ENCODE measurements around the gene TPM3.
A peak's percentile ranks its signal among the peaks of the same experiment; 100 is the strongest.

Gene TPM3

GRCh38 chr1:154205778-154206177 lies 13.9 kb upstream of the TPM3 start:
- DNase-seq, result peak; percentile 20

- no peak for DNase-seq
Observed at GRCh38 chr1:154199563-154199879, 7.6 kb upstream of the TPM3 start.

DNA sequence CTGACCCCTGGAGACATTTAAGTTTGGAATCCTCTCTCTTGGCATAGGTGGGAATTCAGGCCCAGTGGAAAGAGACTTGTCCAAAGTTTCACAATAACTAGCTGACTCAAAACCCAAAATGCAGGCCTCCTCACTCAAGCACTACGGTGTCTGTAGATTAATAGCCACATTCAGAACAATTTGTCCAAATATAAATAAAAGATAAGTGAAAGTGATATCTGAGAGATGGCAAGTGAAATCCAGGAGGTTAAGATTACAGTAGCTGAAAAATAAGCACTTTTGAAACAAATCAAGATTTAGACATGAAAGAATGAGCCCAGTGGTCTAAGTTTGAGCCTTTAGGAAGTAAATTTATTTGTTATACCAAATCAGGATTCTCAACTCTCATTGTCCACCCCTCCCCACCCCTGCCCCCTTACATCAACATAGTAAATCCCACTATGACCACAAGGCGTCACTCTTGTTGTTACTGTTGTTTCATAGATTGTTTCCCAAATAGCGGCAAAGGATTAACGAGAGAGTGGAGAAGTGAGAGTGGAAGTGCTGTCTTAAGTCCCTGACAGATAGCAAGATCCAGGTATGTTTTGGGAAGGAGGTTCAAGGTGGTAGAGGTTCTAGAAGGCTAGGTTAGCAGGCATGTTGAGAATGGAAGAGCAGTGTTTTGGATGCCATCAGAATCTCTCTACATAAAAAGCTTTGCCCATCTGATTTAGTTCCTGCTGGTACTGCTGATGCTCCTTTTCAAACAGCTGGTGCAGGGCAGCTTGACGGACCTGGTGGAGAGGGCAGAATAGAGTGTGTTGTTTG lies 7.1 kb upstream of the TPM3 start:
- peak; percentile 52 for DNase-seq

- DNase-seq, result no peak
Observed at GRCh38 chr1:154193821-154194220, 1.9 kb upstream of the TPM3 start.

- DNase-seq, result no peak
Observed at GRCh38 chr1:154192476-154192875, 576 bp upstream of the TPM3 start.

DNA sequence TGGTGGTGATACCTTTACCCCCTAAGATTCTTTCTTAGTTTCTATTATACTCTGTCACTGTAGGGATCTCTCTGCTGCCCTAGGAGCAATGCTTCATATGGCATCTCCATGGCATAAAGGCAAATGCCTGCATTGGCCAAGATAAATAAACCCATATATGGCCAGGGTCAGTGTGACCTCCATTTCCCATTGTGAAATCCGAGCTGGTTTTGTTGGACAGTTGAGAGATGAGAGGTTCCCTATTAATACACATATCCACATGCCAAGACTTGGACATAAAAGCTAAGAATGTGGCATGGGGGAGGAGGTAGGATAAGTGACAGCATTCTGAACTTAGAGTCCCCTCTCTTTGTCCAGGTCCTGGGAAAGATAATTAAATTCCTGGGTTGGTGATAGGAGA lies 1.4 kb downstream of the TPM3 start:
- no peak for DNase-seq

GRCh38 chr1:154186852-154187501 lies 4.9 kb downstream of the TPM3 start:
- no peak for DNase-seq

DNA sequence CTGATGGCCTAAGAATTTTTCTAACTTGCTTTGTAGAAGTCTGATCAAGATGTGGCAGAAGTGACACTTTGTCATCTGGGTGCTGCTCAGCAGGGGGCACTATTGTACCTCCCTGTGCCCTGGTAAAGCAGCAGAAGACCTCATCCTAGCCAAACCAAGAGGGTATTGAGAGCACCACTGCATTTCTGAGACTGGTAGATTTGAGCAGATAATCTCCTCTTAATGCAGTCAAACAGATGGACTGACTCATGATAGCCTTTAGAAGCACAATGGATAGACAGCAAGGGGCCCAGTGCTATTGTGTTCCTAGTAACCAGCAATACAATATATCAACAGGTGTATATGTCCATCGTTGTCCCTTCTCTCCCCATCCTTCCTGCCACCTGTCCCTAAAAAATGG lies 5.7 kb downstream of the TPM3 start:
- peak; percentile 76 for DNase-seq

DNA sequence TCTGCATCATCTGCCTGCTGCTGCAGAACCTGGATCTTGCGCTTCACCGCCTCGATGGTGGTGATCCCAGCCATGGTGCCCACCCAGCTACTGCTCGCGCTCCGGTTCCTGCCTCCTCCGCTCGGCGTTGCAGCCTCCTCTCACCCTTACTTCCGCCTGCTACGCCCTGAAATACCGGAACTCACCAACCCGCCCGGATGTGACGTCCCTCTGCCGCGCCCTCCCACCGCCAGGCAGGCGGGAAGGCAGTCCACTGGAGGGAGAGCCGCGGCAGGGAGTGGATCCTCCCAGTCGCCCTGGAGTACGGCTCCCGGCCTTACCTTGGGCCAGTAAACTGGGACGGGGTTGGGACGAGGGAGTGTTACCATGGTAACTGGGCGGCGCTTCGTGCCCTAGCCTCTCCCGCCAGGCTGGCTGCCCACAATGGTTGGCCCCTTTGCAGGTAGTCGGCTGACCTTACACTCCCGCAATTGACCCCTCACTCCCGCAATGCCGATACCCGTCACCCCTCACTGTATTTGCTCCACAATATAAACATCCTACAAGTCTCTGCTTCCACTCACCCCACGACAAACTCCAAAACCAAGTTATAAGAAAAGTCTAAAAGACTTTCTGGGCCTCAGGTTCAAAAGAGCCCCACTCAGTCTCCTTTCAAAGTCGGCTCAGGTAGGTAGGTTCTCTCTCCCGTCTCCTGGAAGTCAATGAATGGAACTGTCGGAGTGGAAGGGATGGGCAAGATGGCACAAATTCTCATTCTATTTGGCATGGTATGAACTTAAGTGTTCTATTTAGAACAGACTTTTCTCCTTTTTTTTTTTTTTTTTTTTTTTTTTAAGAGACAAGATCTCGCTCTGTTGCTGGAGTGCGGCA lies 8.6 kb downstream of the TPM3 start:
- DNase-seq, result peak; percentile 95

DNA sequence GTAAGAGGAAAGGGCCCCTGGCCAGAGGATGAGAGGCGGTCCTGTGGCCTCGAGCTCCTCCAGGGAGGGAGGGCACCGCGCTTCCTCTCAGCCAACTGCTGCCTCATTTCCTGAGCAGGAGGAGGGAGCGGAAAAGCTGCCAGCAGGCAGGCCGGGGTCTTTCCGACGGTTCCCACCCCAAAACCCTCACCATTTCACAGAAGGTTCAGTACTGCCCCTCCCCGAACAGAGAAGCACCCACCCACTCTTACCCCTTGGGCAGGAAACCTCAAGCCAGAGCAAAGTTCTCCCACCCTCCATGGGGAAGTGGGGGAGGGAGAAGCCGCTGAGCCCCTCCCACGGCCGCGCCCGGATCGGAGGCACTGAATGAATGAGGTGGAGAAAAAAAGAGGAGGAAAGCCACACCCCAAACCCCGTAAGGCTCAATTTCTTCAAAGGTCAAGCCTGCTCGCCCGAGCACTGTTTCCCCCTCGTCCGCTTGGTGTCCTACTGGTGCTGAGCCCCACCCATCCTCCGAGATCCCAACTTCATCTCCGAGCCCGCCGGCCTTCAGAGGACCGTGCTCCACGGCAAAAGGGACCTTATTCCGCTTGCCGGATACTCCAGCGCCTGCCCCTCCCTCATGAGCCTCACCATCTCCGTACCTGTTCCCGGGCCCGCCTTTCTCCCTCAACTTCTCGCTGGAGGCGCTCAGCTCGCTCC lies 9.4 kb downstream of the TPM3 start:
- peak; percentile 81 for DNase-seq

DNA sequence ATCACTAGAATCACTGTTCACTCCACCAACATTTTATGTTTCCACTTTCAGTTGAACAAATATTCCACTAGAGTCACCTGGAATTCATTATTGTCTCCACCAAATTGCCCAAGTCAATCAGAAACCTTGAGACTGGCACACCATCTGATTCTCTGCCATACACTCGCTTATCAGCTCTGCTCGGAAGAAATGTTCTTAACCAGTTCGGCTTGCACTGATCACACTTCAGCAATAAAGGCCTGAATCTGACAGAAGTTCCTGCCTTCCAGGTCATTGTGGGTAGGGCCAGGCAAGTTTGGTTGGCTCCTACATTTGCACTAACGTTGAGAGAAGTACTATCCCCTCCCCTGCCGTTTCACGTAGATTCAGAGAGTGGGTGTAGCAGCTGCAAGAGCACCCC lies 10.0 kb downstream of the TPM3 start:
- DNase-seq, result no peak

- no peak for DNase-seq
Observed at GRCh38 chr1:154179946-154180687, 11.8 kb downstream of the TPM3 start.

- DNase-seq, result no peak
Observed at GRCh38 chr1:154178911-154179811, 12.7 kb downstream of the TPM3 start.

- peak; percentile 23 for DNase-seq
Observed at GRCh38 chr1:154178013-154178412, 13.9 kb downstream of the TPM3 start.

GRCh38 chr1:154176337-154176736 lies 15.6 kb downstream of the TPM3 start:
- no peak for DNase-seq

DNA sequence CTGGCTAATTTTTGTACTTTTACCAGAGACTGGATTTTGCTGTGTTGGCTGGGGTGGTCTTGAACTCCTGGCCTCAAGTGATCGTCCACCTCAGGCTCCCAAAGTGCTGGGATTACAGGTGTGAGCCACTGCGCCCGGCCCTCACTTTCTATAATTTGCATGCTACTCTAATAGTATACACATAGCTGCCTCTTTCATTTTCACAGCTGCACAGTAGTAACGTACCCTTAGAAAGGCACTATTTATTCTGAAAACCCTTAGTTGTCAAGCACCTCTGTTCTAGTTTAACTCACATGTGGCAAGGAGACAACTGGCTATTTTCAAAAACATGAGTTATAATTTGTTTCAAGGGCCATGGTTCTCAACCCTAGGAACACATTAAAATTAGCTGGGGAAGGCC lies 17.2 kb downstream of the TPM3 start:
- no peak for DNase-seq

DNA sequence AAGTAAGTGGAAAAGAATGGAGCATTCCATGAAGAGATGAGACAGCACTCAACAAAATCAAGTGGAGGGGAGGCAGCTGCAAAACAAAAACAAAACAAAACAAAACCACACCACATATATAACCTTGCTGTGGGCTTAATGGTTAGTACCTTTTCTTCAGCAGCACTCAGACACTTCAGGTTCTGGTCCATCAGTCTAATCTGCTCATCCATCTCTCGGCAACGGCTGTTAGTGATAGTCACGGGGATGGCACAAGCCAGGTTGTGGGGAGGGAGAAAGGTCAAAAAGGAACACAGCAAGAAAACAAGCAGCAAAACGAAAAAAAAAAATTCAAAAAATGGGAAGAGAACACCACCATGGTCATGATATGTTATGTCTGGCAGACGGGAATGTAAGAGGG lies 20.0 kb downstream of the TPM3 start:
- no peak for DNase-seq

DNA sequence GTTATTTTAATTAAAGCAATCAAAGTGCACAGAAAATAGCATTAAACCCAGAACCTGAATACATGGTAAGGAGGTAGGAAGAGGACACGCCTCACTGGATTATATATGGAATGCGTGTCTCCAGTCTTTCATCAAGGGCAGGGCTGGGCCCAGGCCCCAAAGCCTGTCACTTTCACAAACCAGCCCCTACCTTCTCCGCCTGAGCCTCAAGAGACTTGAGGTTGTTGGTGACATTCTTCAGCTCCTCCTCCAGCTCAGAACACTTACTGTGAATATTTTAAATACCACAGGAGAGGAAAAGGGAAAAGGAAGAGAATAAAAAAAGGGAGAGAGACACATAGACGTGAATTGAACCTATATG lies 20.7 kb downstream of the TPM3 start:
- no peak for DNase-seq

DNA sequence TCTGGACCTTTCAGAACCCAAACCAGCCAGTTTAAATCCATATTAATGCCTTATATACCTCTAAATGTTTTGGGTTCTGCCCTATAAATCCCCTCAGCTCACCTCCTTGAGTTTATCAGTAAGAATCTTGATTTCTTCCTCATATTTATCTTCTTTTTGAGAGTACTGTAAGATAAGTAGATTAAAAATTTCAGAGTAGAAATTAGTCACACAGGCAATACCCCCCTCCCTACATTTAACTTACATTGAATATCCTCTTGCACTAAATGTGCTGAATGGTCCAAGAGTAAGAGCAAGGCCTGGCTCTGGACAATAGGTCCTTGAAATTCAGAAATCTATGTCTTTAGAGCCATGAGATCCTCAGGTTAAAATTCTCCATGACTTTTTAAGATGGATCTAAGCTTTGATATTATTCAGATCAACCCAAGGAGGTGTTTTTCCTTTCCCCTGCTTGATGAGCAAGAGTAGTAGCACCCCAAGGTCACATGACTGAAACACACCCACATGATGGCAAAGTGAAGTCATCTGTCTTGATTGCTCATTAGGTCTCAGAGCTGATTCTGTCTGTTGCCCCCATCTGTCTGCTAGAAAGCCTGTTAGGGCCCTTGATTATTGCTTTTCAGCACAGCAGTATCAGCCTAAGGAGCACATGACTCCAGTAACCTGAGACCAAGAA lies 21.2 kb downstream of the TPM3 start:
- peak; percentile 80 for DNase-seq

DNA sequence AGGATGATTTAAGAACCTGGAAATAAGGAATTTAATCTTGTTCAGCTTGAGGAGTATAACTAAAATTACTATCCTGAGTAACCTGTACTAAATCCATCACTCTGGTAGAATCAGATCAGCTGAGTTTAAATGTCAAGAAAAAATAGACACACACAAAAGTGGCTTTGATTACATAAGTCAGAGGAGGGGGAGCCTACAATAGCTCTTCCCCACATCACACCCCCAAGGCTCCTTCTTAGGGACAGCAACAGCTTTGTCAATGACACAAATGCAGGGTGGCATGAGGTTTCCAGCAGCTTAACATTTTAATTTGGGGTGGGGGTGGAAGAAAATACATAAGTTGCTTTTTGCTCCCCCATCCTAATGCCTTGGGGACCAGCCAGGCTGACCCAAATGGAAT lies 24.4 kb downstream of the TPM3 start:
- no peak for DNase-seq

- no peak for DNase-seq
Observed at GRCh38 chr1:154166207-154166606, 25.7 kb downstream of the TPM3 start.

All from stimulated activated CD4-positive, alpha-beta T cell treated with anti-CD3 and anti-CD28 coated beads, Interleukin-4, amount 100 ng/mL, for 24 hours (primary cell).